H1 (cell line): ENCODE results near the gene CS. TPM values are rescaled to one million over a fixed set of nuclear protein-coding genes. Genes with fewer than 3 reads are reported as not detected.

Experiments
- CTCF ChIA-PET: fragments of 300-600 bp; sonication (Branson Sonifier 250); formaldehyde crosslinking; loops from one replicate; lab custom pipeline; 2021; ENCODE audit not compliant: partially characterized antibody; lab: Charles Lee
- POLR2A ChIA-PET: fragments of 300-600 bp; sonication (Branson Sonifier 250); formaldehyde crosslinking; loops from one replicate; lab custom pipeline; 2021; ENCODE audit warnings: inconsistent platforms; ENCODE audit not compliant: partially characterized antibody; lab: Charles Lee
- DNase-seq, 2 experiments: peaks; one replicate each; pipeline versions ENCODE4 v3.0.0 to v3.0.0-alpha.2; 2010 to 2022; ENCODE audit warnings: low spot score in 2 of 2, low read depth in 1 of 2, mixed read lengths in 1 of 2
- FAIRE-seq: peaks from 2 replicates; lab custom pipeline; 2011; peaks lifted over from hg19 to GRCh38; lab: Jason Lieb, UNC
- H2AFZ ChIP-seq: 2 replicates; pipeline ENCODE4 v1.8.1; 2012; ENCODE audit warnings: low read length, inconsistent platforms
- H2AK5ac ChIP-seq: 2 replicates; pipeline ENCODE4 v1.6.1; 2013; ENCODE audit warnings: low read depth, low read length
- H2BK120ac ChIP-seq: replicated peaks from 2 replicates; pipeline ENCODE3; 2013; ENCODE audit warnings: low read depth, low read length, inconsistent platforms
- H2BK12ac ChIP-seq: 2 replicates; pipeline ENCODE4 v1.6.1; 2013; ENCODE audit warnings: low read depth, low read length
- H2BK15ac ChIP-seq: 2 replicates; pipeline ENCODE4 v1.6.1; 2013; ENCODE audit warnings: low read length
- H2BK20ac ChIP-seq: 2 replicates; pipeline ENCODE4 v1.6.1; 2013; ENCODE audit warnings: low read length
- H2BK5ac ChIP-seq: 2 replicates; pipeline ENCODE4 v1.6.1; 2013; ENCODE audit warnings: low read depth, low read length
- H3K14ac ChIP-seq: 2 replicates; pipeline ENCODE4 v1.6.1; 2013; ENCODE audit warnings: inconsistent platforms; ENCODE audit not compliant: insufficient read length
- H3K18ac ChIP-seq: 2 replicates; pipeline ENCODE4 v1.6.1; 2013; ENCODE audit warnings: low read length; ENCODE audit errors: extremely low read depth
- H3K23ac ChIP-seq: 2 replicates; pipeline ENCODE4 v1.6.1; 2013; ENCODE audit warnings: inconsistent platforms; ENCODE audit not compliant: insufficient read length
- H3K23me2 ChIP-seq: 2 replicates; pipeline ENCODE4 v1.6.1; 2013; ENCODE audit warnings: low read depth, low read length
- H3K27ac ChIP-seq: 2 replicates; pipeline ENCODE4 v1.6.1; 2011; ENCODE audit warnings: low read depth, low read length, inconsistent platforms
- H3K27me3 ChIP-seq, 4 experiments: replicated peaks in 1 of 4; 1 replicate in 1 of 4; 2 replicates in 3 of 4; pipeline versions ENCODE4 v1.6.1 to v1.8.1; 2011 to 2013; ENCODE audit warnings: low read length in 3 of 4, mild to moderate bottlenecking in 3 of 4, inconsistent platforms in 2 of 4, mixed read lengths in 2 of 4, moderate library complexity in 1 of 4; ENCODE audit not compliant: control insufficient read depth in 3 of 4, insufficient read depth in 3 of 4; ENCODE audit errors: extremely low read depth in 1 of 4
- H3K36me3 ChIP-seq, 4 experiments: 2 replicates each; pipeline versions ENCODE4 v1.6.1 to v1.8.1; 2011 to 2013; ENCODE audit warnings: mild to moderate bottlenecking in 4 of 4, low read length in 3 of 4, moderate library complexity in 2 of 4, control low read depth in 1 of 4, inconsistent platforms in 1 of 4; ENCODE audit not compliant: insufficient read depth in 4 of 4, control insufficient read depth in 2 of 4
- H3K4ac ChIP-seq: replicated peaks from 2 replicates; pipeline ENCODE3; 2013; ENCODE audit warnings: low read length, low read depth, mixed read lengths, inconsistent platforms; ENCODE audit not compliant: insufficient read length
- H3K4me1 ChIP-seq, 4 experiments: replicated peaks in 1 of 4; 1 replicate in 1 of 4; 2 replicates in 3 of 4; pipeline versions ENCODE4 v1.6.1 to v1.8.1; 2011 to 2013; ENCODE audit warnings: low read length in 3 of 4, inconsistent platforms in 2 of 4, mixed read lengths in 1 of 4; ENCODE audit not compliant: insufficient read depth in 4 of 4, control insufficient read depth in 3 of 4
- H3K4me2 ChIP-seq, 2 experiments: 2 replicates each; pipeline versions ENCODE4 v1.6.1 to v1.8.1; 2011 to 2013; ENCODE audit warnings: low read depth in 2 of 2, low read length in 2 of 2, control low read depth in 1 of 2, inconsistent platforms in 1 of 2, mild to moderate bottlenecking in 1 of 2; ENCODE audit not compliant: insufficient read depth in 1 of 2
- H3K4me3 ChIP-seq, 4 experiments: fragments of 200-600, 300-600 bp in 1 of 4; sonication (generic), shearing (Covaris generic), sonication (Bioruptor Twin) in 1 of 4; 2 replicates each; pipeline versions ENCODE4 v1.5.1 to v1.8.1; 2011 to 2016; ENCODE audit warnings: low read length in 4 of 4, low read depth in 3 of 4, control low read depth in 2 of 4, inconsistent platforms in 2 of 4, mild to moderate bottlenecking in 2 of 4, mixed read lengths in 1 of 4, moderate library complexity in 1 of 4; ENCODE audit not compliant: insufficient read depth in 2 of 4; ENCODE audit errors: extremely low read depth in 1 of 4
- H3K56ac ChIP-seq: replicated peaks from 2 replicates; pipeline ENCODE3; 2013; ENCODE audit warnings: low read depth, mild to moderate bottlenecking, mixed read lengths, low read length, inconsistent platforms; ENCODE audit not compliant: insufficient read length
- H3K79me1 ChIP-seq: 2 replicates; pipeline ENCODE4 v1.6.1; 2013; ENCODE audit warnings: low read depth, low read length, control low read depth
- H3K79me2 ChIP-seq, 2 experiments: 2 replicates each; pipeline versions ENCODE4 v1.6.1 to v1.8.1; 2012 to 2013; ENCODE audit warnings: low read length in 2 of 2, mild to moderate bottlenecking in 2 of 2, inconsistent platforms in 1 of 2; ENCODE audit not compliant: insufficient read depth in 2 of 2, control insufficient read depth in 1 of 2
- H3K9ac ChIP-seq, 4 experiments: replicated peaks in 1 of 4; 1 replicate in 1 of 4; 2 replicates in 3 of 4; pipeline versions ENCODE4 v1.6.1 to v1.8.1; 2011 to 2013; ENCODE audit warnings: low read depth in 3 of 4, low read length in 3 of 4, control low read depth in 2 of 4, mild to moderate bottlenecking in 2 of 4, moderate library complexity in 2 of 4, inconsistent platforms in 1 of 4; ENCODE audit errors: extremely low read depth in 1 of 4
- H3K9me3 ChIP-seq, 2 experiments: 2 replicates each; pipeline versions ENCODE4 v1.6.1 to v1.8.1; 2012 to 2013; ENCODE audit warnings: mild to moderate bottlenecking in 2 of 2, moderate library complexity in 2 of 2, control low read depth in 1 of 2, inconsistent platforms in 1 of 2, low read depth in 1 of 2, low read length in 1 of 2, mixed read lengths in 1 of 2; ENCODE audit not compliant: insufficient read depth in 2 of 2
- H4K20me1 ChIP-seq, 2 experiments: replicated peaks in 1 of 2; 2 replicates each; pipeline versions ENCODE3 to v1.8.1; 2011 to 2013; ENCODE audit warnings: inconsistent platforms in 2 of 2, low read length in 2 of 2, mild to moderate bottlenecking in 1 of 2; ENCODE audit not compliant: insufficient read depth in 2 of 2, control insufficient read depth in 1 of 2
- H4K5ac ChIP-seq: 2 replicates; pipeline ENCODE4 v1.6.1; 2013; ENCODE audit warnings: low read length, low read depth, mixed read lengths, inconsistent platforms; ENCODE audit not compliant: insufficient read length
- H4K8ac ChIP-seq: 2 replicates; pipeline ENCODE4 v1.8.0; 2013; ENCODE audit warnings: mild to moderate bottlenecking, moderate library complexity, low read length, inconsistent platforms; ENCODE audit not compliant: insufficient read depth; ENCODE audit errors: extremely low read depth
- H4K91ac ChIP-seq: replicated peaks from 2 replicates; pipeline ENCODE3; 2013; ENCODE audit warnings: low read length, mixed read lengths, inconsistent platforms; ENCODE audit not compliant: insufficient read length
- CTCF ChIP-seq, 3 experiments: IDR thresholded peaks; 1 replicate in 2 of 3; 2 replicates in 1 of 3; pipeline versions ENCODE4 v1.5.1 to v1.6.1; 2011; ENCODE audit warnings: low read length in 3 of 3, mild to moderate bottlenecking in 3 of 3, inconsistent platforms in 2 of 3, low read depth in 1 of 3, moderate library complexity in 1 of 3; ENCODE audit not compliant: insufficient read depth in 1 of 3; ENCODE audit errors: control extremely low read depth in 1 of 3
- EZH2 ChIP-seq: fragments of 200-600 bp; sonication (generic); IDR thresholded peaks from 2 replicates; pipeline ENCODE4 v1.7.1; 2012; ENCODE audit warnings: low read depth, mild to moderate bottlenecking, moderate library complexity, low read length, inconsistent platforms; ENCODE audit not compliant: severe bottlenecking
- KDM1A ChIP-seq: fragments of 200-600, 300-600 bp; sonication (generic); IDR thresholded peaks from 2 replicates; pipeline ENCODE4 v1.7.1; 2016; ENCODE audit warnings: mild to moderate bottlenecking, low read length, borderline replicate concordance
- KDM4A ChIP-seq: IDR thresholded peaks from one replicate; pipeline ENCODE4 v1.7.1; 2012; ENCODE audit warnings: low read depth, mild to moderate bottlenecking, moderate library complexity, low read length, inconsistent platforms; ENCODE audit not compliant: severe bottlenecking
- KDM5A ChIP-seq: fragments of 200-600 bp; IDR thresholded peaks from 2 replicates; pipeline ENCODE4 v1.7.1; 2012; ENCODE audit warnings: mild to moderate bottlenecking, low read length, inconsistent platforms, mixed read lengths
- MAFK ChIP-seq: IDR thresholded peaks from 2 replicates; pipeline ENCODE4 v1.6.1; 2012; ENCODE audit warnings: low read depth, mild to moderate bottlenecking, improper control_type of control experiment, low read length
- NRF1 ChIP-seq: IDR thresholded peaks from 2 replicates; pipeline ENCODE4 v1.6.1; 2011; ENCODE audit warnings: mild to moderate bottlenecking, low read depth, low read length, improper control_type of control experiment
- POLR2A ChIP-seq, 2 experiments: IDR thresholded peaks; 1 replicate in 1 of 2; 2 replicates in 1 of 2; pipeline ENCODE4 v1.6.1; 2011; ENCODE audit warnings: low read depth in 2 of 2, low read length in 2 of 2, mild to moderate bottlenecking in 2 of 2; ENCODE audit errors: control extremely low read depth in 1 of 2
- RAD21 ChIP-seq, 2 experiments: IDR thresholded peaks in 1 of 2; conservative IDR thresholded peaks in 1 of 2; 2 replicates each; pipeline ENCODE4 v1.6.1; 2011; ENCODE audit warnings: low read depth in 2 of 2, low read length in 2 of 2, improper control_type of control experiment in 1 of 2, inconsistent platforms in 1 of 2, mild to moderate bottlenecking in 1 of 2, moderate library complexity in 1 of 2
- SP2 ChIP-seq: IDR thresholded peaks from 2 replicates; pipeline ENCODE4 v1.6.1; 2012; ENCODE audit warnings: mild to moderate bottlenecking, low read length, inconsistent platforms
- ZNF274 ChIP-seq: IDR thresholded peaks from 2 replicates; pipeline ENCODE4 v1.7.0; 2012; ENCODE audit warnings: low read length, borderline replicate concordance; ENCODE audit errors: extremely low read depth
- WGBS, 2 experiments: shearing (Covaris generic) in 1 of 2; methylation state at CpG; one replicate each; pipeline versions ENCODE4 v1.1.6 to v1.1.7; 2013 to 2015; ENCODE audit warnings: low lambda C conversion rate in 2 of 2, mixed read lengths in 2 of 2, inconsistent platforms in 1 of 2, low coverage in 1 of 2, missing lambda C conversion rate in 1 of 2; ENCODE audit not compliant: insufficient replicate concordance in 2 of 2, insufficient coverage in 1 of 2, insufficient read length in 1 of 2; ENCODE audit errors: extremely low coverage in 1 of 2, missing lambda C conversion rate in 1 of 2; 5-methylcytosine and 5-hydroxymethylcytosine counted together
- polyA plus RNA-seq, 7 experiments: library from polyadenylated mRNA; depleted of rRNA in 3 of 7; stranded (reverse) in 5 of 7; unstranded in 2 of 7; fragments of >200 nt in 5 of 7; fragments of 200-250 nt in 2 of 7; gene quantifications; 1 replicate in 5 of 7; 2 replicates in 1 of 7; 4 replicates in 1 of 7; pipeline versions ENCODE4 v1.2.1 to v1.2.3, GENCODE V29; 2011 to 2013; ENCODE audit warnings: missing spikeins in 2 of 7, mixed read lengths in 2 of 7
- total RNA-seq: library from RNA; stranded (reverse); fragmentation: NEBNext Ultra II Directional; extraction: Animal tissue kit (Norgen Biotek cat#: 25700); gene quantifications from 2 replicates; pipeline ENCODE4 v1.2.1, GENCODE V29; 2021

The CS gene
- total and polyA plus RNA-seq, 2 of the 8 experiments (the other 6 are each of a cell fraction or from before 2014, with no cell fraction given) = 96.6 to 238 TPM

- Histone ChIP-seq H2BK15ac (no peak overlapping the region), H3K23ac (no peak overlapping the region), H3K18ac (no peak overlapping the region), H3K56ac (no peak overlapping the region), H3K4me1 (peaks cover 0 to 6% (median 3%) of the 10 kb centered on the region in 4 experiments; a peak in 5 of 7 replicates), H3K79me2 (peaks cover 4 to 16% of the 10 kb centered on the region in 2 experiments; a peak in 3 of 4 replicates), H2BK5ac (no peak overlapping the region), H3K27me3 (no peaks in the 10 kb centered on the region), H4K20me1 (no peaks in the 10 kb centered on the region), H3K9ac (no peak overlapping the region), H2AK5ac (no peak overlapping the region), H3K9me3 (no peaks in the 10 kb centered on the region), H3K23me2 (peaks cover 9% of the 10 kb centered on the region), H3K36me3 (peaks cover 3 to 15% (median 8%) of the 10 kb centered on the region in 4 experiments; a peak in 6 of 8 replicates), H2BK20ac (no peak overlapping the region), H3K4me2 (no peak overlapping the region), H3K27ac (no peak overlapping the region), H2BK120ac (no peak overlapping the region), H3K4me3 (no peak overlapping the region), H2BK12ac (no peak overlapping the region), H4K8ac (no peak overlapping the region), H3K14ac (no peak overlapping the region), H4K91ac (no peak overlapping the region), H4K5ac (no peak overlapping the region), H3K79me1 (peaks cover 4% of the 10 kb centered on the region), H3K4ac (no peak overlapping the region), H2AFZ (no peak overlapping the region)
- POLR2A ChIA-PET = interaction anchor here (0.7 to 3.9 kb wide), 8 partner anchors 9 to 213 kb away, joined by 3 to 37 read pairs (median 4); partner anchors contain the start of genes CS, IL23A, PA2G4 and PAN2
- FAIRE-seq (no peak), DNase-seq (no peak)
- WGBS, 2 experiments = 63 to 100% methylated on average over 1 to 3 of the region's 3 CpGs
- CTCF ChIA-PET = interaction anchor here (0.6 to 4.7 kb wide), 20 partner anchors 8 to 274 kb away, joined by 3 to 38 read pairs (median 4); partner anchors contain the start of genes PAN2 and STAT2
- TF ChIP-seq EZH2 (no peak), KDM4A (no peak), NRF1 (no peak), POLR2A (IDR thresholded peaks at IDR 0.05; ENCODE audit: control extremely low read depth in 1 of 2, low read depth in 2 of 2, low read length in 2 of 2) (no peak), KDM1A (no peak), SP2 (no peak), MAFK (no peak), KDM5A (no peak), ZNF274 (no peak), RAD21 (IDR thresholded peaks at IDR 0.05 in 1 of 2, conservative IDR thresholded peaks at IDR 0.05 in 1 of 2; ENCODE audit: low read depth in 2 of 2, low read length in 2 of 2) (peak; percentile 51 to 61), CTCF (IDR thresholded peaks at IDR 0.05; ENCODE audit: control extremely low read depth in 1 of 3, insufficient read depth in 1 of 3, low read depth in 1 of 3, low read length in 3 of 3) (peak; percentile 21 to 52 (median 46))
Observed at GRCh38 chr12:56317675-56318074, 17.5 kb upstream of the CS start.
